H9 (cell line): ENCODE results near the gene LITAFD. TPM values are rescaled to one million over a fixed set of nuclear protein-coding genes. Genes with fewer than 3 reads are reported as not detected.

ENCODE experiments used
- DNase-seq: peaks from one replicate; pipeline ENCODE4 v3.0.0-alpha.2; 2017
- H2AFZ ChIP-seq: one replicate; pipeline ENCODE4 v1.6.1; 2013; ENCODE audit warnings: mild to moderate bottlenecking, low read length, control low read depth, moderate library complexity
- H2AK5ac ChIP-seq: 2 replicates; pipeline ENCODE4 v1.6.1; 2013; ENCODE audit warnings: low read length, control low read depth, mixed read lengths; ENCODE audit not compliant: insufficient read length
- H2BK120ac ChIP-seq: one replicate; pipeline ENCODE4 v1.6.1; 2013; ENCODE audit warnings: low read depth, mild to moderate bottlenecking, low read length, control low read depth, inconsistent platforms; ENCODE audit not compliant: poor library complexity, severe bottlenecking
- H2BK12ac ChIP-seq: 2 replicates; pipeline ENCODE4 v1.6.1; 2013; ENCODE audit warnings: low read length, control low read depth, mixed read lengths, low read depth; ENCODE audit not compliant: insufficient read length
- H2BK15ac ChIP-seq: 2 replicates; pipeline ENCODE4 v1.6.1; 2013; ENCODE audit warnings: low read depth, low read length, control low read depth
- H2BK20ac ChIP-seq: one replicate; pipeline ENCODE4 v1.6.1; 2013; ENCODE audit warnings: low read depth, mild to moderate bottlenecking, low read length, control low read depth, inconsistent platforms; ENCODE audit not compliant: poor library complexity, severe bottlenecking
- H2BK5ac ChIP-seq: 2 replicates; pipeline ENCODE4 v1.6.1; 2013; ENCODE audit warnings: low read length, control low read depth, mixed read lengths; ENCODE audit not compliant: insufficient read length
- H3K14ac ChIP-seq: 2 replicates; pipeline ENCODE4 v1.6.1; 2013; ENCODE audit warnings: low read length, control low read depth; ENCODE audit not compliant: insufficient read depth
- H3K18ac ChIP-seq: 2 replicates; pipeline ENCODE4 v1.6.1; 2013; ENCODE audit warnings: low read depth, mild to moderate bottlenecking, mixed read lengths, low read length, control low read depth; ENCODE audit not compliant: insufficient read length
- H3K23ac ChIP-seq: 2 replicates; pipeline ENCODE4 v1.6.1; 2013; ENCODE audit warnings: low read length, control low read depth, mixed read lengths, low read depth; ENCODE audit not compliant: insufficient read length
- H3K23me2 ChIP-seq: 2 replicates; pipeline ENCODE4 v1.6.1; 2013; ENCODE audit warnings: low read depth, mild to moderate bottlenecking, mixed read lengths, low read length, control low read depth; ENCODE audit not compliant: insufficient read length, poor library complexity, severe bottlenecking
- H3K27ac ChIP-seq: 2 replicates; pipeline ENCODE4 v1.5.1; 2013; ENCODE audit warnings: low read length, control low read depth, mixed read lengths, low read depth; ENCODE audit not compliant: insufficient read length
- H3K27me3 ChIP-seq: 2 replicates; pipeline ENCODE4 v1.6.1; 2013; ENCODE audit warnings: low read length, control low read depth, inconsistent platforms; ENCODE audit not compliant: insufficient read depth
- H3K4ac ChIP-seq: 2 replicates; pipeline ENCODE4 v1.6.1; 2013; ENCODE audit warnings: low read depth, mild to moderate bottlenecking, control low read depth, inconsistent platforms, low read length, moderate library complexity
- H3K4me1 ChIP-seq: 2 replicates; pipeline ENCODE4 v1.6.1; 2013; ENCODE audit warnings: low read length, control low read depth, inconsistent platforms; ENCODE audit not compliant: insufficient read depth
- H3K4me2 ChIP-seq: 2 replicates; pipeline ENCODE4 v1.6.1; 2013; ENCODE audit warnings: low read length, control low read depth, mixed read lengths; ENCODE audit not compliant: insufficient read length, insufficient read depth
- H3K56ac ChIP-seq: 2 replicates; pipeline ENCODE4 v1.6.1; 2013; ENCODE audit warnings: low read depth, mild to moderate bottlenecking, mixed read lengths, low read length, control low read depth; ENCODE audit not compliant: insufficient read length
- H3K79me1 ChIP-seq: 2 replicates; pipeline ENCODE4 v1.6.1; 2013; ENCODE audit warnings: low read depth, mild to moderate bottlenecking, moderate library complexity, low read length, control low read depth, inconsistent platforms; ENCODE audit not compliant: insufficient read depth, poor library complexity, severe bottlenecking
- H3K79me2 ChIP-seq: 2 replicates; pipeline ENCODE4 v1.6.1; 2013; ENCODE audit warnings: low read length, control low read depth, inconsistent platforms; ENCODE audit not compliant: insufficient read depth
- H3K9ac ChIP-seq: 2 replicates; pipeline ENCODE4 v1.6.1; 2013; ENCODE audit warnings: low read length, control low read depth, mixed read lengths; ENCODE audit not compliant: insufficient read length; ENCODE audit errors: extremely low read depth
- H3K9me3 ChIP-seq: one replicate; pipeline ENCODE4 v1.6.1; 2013; ENCODE audit warnings: low read depth, low read length, inconsistent platforms; ENCODE audit not compliant: control insufficient read depth
- H3T11ph ChIP-seq: one replicate; pipeline ENCODE4 v1.6.1; 2013; ENCODE audit warnings: mild to moderate bottlenecking, low read length, control low read depth, inconsistent platforms
- H4K20me1 ChIP-seq: one replicate; pipeline ENCODE4 v1.6.1; 2013; ENCODE audit not compliant: control insufficient read depth, insufficient read length, insufficient read depth
- H4K5ac ChIP-seq: 2 replicates; pipeline ENCODE4 v1.6.1; 2013; ENCODE audit warnings: low read depth, mild to moderate bottlenecking, mixed read lengths, low read length, control low read depth; ENCODE audit not compliant: insufficient read length
- H4K8ac ChIP-seq: replicated peaks from 2 replicates; pipeline ENCODE4 v1.6.1; 2013; ENCODE audit warnings: low read length, control low read depth, mixed read lengths, low read depth; ENCODE audit not compliant: insufficient read length
- H4K91ac ChIP-seq: 2 replicates; pipeline ENCODE4 v1.6.1; 2013; ENCODE audit warnings: low read depth, mild to moderate bottlenecking, moderate library complexity, mixed read lengths, low read length, control low read depth; ENCODE audit not compliant: insufficient read length
- H3K27ac Mint-ChIP-seq, 3 experiments: 2 replicates in 2 of 3; 3 replicates in 1 of 3; pipeline ENCODE4 v1.8.0; 2020 to 2021; ENCODE audit warnings: mixed read lengths in 3 of 3, mild to moderate bottlenecking in 1 of 3, moderate library complexity in 1 of 3
- H3K27me3 Mint-ChIP-seq: 2 replicates; pipeline ENCODE4 v1.8.0; 2021; ENCODE audit warnings: low read depth, mild to moderate bottlenecking, moderate library complexity, mixed read lengths
- H3K36me3 Mint-ChIP-seq, 3 experiments: 2 replicates in 2 of 3; 3 replicates in 1 of 3; pipeline ENCODE4 v1.8.0; 2020 to 2021; ENCODE audit warnings: low read depth in 3 of 3, mixed read lengths in 3 of 3; ENCODE audit not compliant: insufficient read depth in 1 of 3
- H3K4me1 Mint-ChIP-seq, 2 experiments: 2 replicates each; pipeline ENCODE4 v1.8.0; 2020; ENCODE audit warnings: mixed read lengths in 2 of 2
- H3K4me3 Mint-ChIP-seq, 2 experiments: 2 replicates in 1 of 2; 3 replicates in 1 of 2; pipeline ENCODE4 v1.8.0; 2020 to 2021; ENCODE audit warnings: mild to moderate bottlenecking in 2 of 2, mixed read lengths in 2 of 2, moderate library complexity in 1 of 2
- H3K9me3 Mint-ChIP-seq, 2 experiments: 2 replicates in 1 of 2; 3 replicates in 1 of 2; pipeline ENCODE4 v1.8.0; 2020; ENCODE audit warnings: mild to moderate bottlenecking in 2 of 2, mixed read lengths in 2 of 2, moderate library complexity in 1 of 2
- CTCF ChIP-seq: fragments of 200-600 bp; sonication (generic); conservative IDR thresholded peaks from 3 replicates; pipeline ENCODE4 v1.8.0; 2021; ENCODE audit warnings: antibody characterized with exemption, mild to moderate bottlenecking
- WGBS: extraction: QIAGEN DNeasy Blood & Tissue Kit; methylation state at CpG from one replicate; pipeline ENCODE4 v1.1.7; 2013; ENCODE audit warnings: missing lambda C conversion rate, low lambda C conversion rate, mixed read lengths; ENCODE audit not compliant: insufficient read length; ENCODE audit errors: extremely low coverage; 5-methylcytosine and 5-hydroxymethylcytosine counted together
- total RNA-seq: library from RNA; stranded (reverse); gene quantifications from 2 replicates; pipeline ENCODE4 v1.2.1, GENCODE V29; 2021

The LITAFD gene
- total RNA-seq, 1 experiment from 2014 or later, result not detected

DNA sequence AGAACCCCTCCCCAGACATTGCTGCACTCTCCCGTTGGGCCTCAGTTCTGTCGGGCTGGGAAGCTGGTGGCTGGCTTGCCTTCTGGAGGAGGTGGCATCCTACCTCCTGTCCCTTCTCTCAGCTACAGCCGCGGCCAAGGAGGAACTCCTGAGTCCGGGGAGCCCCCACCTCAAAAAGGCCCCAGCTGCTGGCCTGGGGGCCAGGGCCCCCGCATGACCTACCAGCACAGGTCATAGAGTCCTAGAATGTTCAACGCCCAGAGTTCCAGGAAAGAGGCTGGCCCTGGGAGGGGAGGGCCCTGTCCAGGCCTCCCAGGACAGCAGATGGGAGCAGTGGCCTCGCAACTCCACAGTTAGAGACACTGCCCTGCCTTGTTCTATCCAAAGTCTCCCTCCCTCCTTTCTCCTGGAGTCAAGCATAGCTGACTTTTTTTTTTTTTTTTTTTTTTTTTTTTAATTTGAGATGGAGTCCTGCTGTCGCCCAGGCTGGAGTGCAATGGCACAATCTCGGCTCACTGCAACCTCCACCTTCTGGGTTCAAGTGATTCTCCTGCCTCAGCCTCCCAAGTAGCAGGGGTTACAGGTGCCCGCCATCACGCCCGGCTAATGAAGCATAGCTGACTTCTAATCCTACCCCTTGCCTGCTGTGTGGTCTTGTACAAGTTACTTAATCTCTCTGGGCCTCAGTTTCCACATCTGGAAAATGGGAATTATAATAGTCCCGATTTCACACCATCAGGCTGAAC, 20.4 kb upstream of the LITAFD start:
- Mint-ChIP-seq H3K36me3 (peaks cover 38 to 50% (median 42%) of the 10 kb centered on the region in 3 experiments), H3K27ac (peak overlapping the region in 2 of 3 experiments; percentile 57 to 86; a peak in 3 of 7 replicates), H3K4me3 (no peak overlapping the region), H3K27me3 (no peaks in the 10 kb centered on the region; the same call in none of the 2 replicates), H3K4me1 (peaks cover 43 to 61% of the 10 kb centered on the region in 2 experiments), H3K9me3 (peaks cover 0 to 3% of the 10 kb centered on the region in 2 experiments; a peak in 2 of 5 replicates)
- no peak overlapping the region for H4K5ac ChIP-seq
- H4K8ac ChIP-seq, result no peak overlapping the region
- H3K4me2 ChIP-seq, result no peak overlapping the region
- H3K9me3 ChIP-seq, result no peaks in the 10 kb centered on the region
- H3K23ac ChIP-seq, result no peak overlapping the region
- H3K79me1 ChIP-seq, result peaks cover 5% of the 10 kb centered on the region
- no peak overlapping the region; the same call in 1 of the 2 replicates for H3K14ac ChIP-seq
- peaks cover 5% of the 10 kb centered on the region for H4K20me1 ChIP-seq
- no peak overlapping the region for H4K91ac ChIP-seq
- H2BK20ac ChIP-seq, result no peak overlapping the region
- TF ChIP-seq CTCF, result no peak
- H2AK5ac ChIP-seq, result no peak overlapping the region
- peaks cover 48% of the 10 kb centered on the region; the same call in 1 of the 2 replicates for H3K79me2 ChIP-seq
- H3K18ac ChIP-seq, result no peak overlapping the region
- no peak overlapping the region for H2BK15ac ChIP-seq
- H3T11ph ChIP-seq, result no peak overlapping the region
- H3K23me2 ChIP-seq, result no peaks in the 10 kb centered on the region
- no peak overlapping the region for H3K27ac ChIP-seq
- H3K4me1 ChIP-seq, result peaks cover 20% of the 10 kb centered on the region; the same call in 1 of the 2 replicates
- H2AFZ ChIP-seq, result no peak overlapping the region
- no peak overlapping the region for H2BK120ac ChIP-seq
- no peak overlapping the region for H3K9ac ChIP-seq
- no CpG with 5 or more reads among the region's 14 CpGs for WGBS
- no peak for DNase-seq
- no peak overlapping the region for H3K4ac ChIP-seq
- no peaks in the 10 kb centered on the region for H3K27me3 ChIP-seq
- H2BK5ac ChIP-seq, result no peak overlapping the region
- no peak overlapping the region for H3K56ac ChIP-seq
- H2BK12ac ChIP-seq, result no peak overlapping the region
